OCI-LY1 (cell line): Measurements from ENCODE around the gene TREML4.

Experiments
- H2AFZ ChIP-seq: fragments of 200-600 bp; sonication (generic), shearing (Covaris generic); 2 replicates; pipeline ENCODE4 v1.6.0; 2014; ENCODE audit warnings: antibody characterized with exemption, mild to moderate bottlenecking, low read length
- H3F3A ChIP-seq: fragments of 200-600 bp; sonication (generic), shearing (Covaris generic); 2 replicates; pipeline ENCODE4 v1.6.0; 2014; ENCODE audit warnings: mild to moderate bottlenecking, antibody characterized with exemption, low read length, moderate library complexity; ENCODE audit not compliant: insufficient read depth
- H3K27ac ChIP-seq: fragments of 200-600 bp; sonication (generic); 2 replicates; pipeline ENCODE4 v1.5.1; 2014; ENCODE audit warnings: low read length, mixed run types, mild to moderate bottlenecking, low read depth; ENCODE audit not compliant: poor library complexity, severe bottlenecking
- H3K27me3 ChIP-seq: fragments of 200-600 bp; sonication (generic); 2 replicates; pipeline ENCODE4 v1.6.0; 2014; ENCODE audit warnings: antibody characterized with exemption, mild to moderate bottlenecking, low read length, moderate library complexity; ENCODE audit not compliant: insufficient read depth
- H3K36me3 ChIP-seq: fragments of 200-600 bp; sonication (generic); 2 replicates; pipeline ENCODE4 v1.6.1; 2014; ENCODE audit warnings: mild to moderate bottlenecking, antibody characterized with exemption, low read length, moderate library complexity, mixed read lengths; ENCODE audit not compliant: insufficient read depth
- H3K4me1 ChIP-seq: fragments of 200-600 bp; sonication (generic); 2 replicates; pipeline ENCODE4 v1.5.1; 2014; ENCODE audit warnings: mild to moderate bottlenecking, low read length, moderate library complexity; ENCODE audit not compliant: insufficient read depth, severe bottlenecking
- H3K4me2 ChIP-seq: fragments of 200-600 bp; sonication (generic), shearing (Covaris generic); 2 replicates; pipeline ENCODE4 v1.6.1; 2014; ENCODE audit warnings: low read length
- H3K4me3 ChIP-seq: fragments of 200-600 bp; sonication (generic); 2 replicates; pipeline ENCODE4 v1.5.1; 2014; ENCODE audit warnings: low read length, low read depth, mild to moderate bottlenecking, mixed read lengths; ENCODE audit not compliant: poor library complexity, severe bottlenecking
- H3K79me2 ChIP-seq: fragments of 200-600 bp; shearing (Covaris generic); 2 replicates; pipeline ENCODE4 v1.6.1; 2016; ENCODE audit warnings: mixed run types, low read length, mixed read lengths; ENCODE audit not compliant: insufficient read depth
- H3K9ac ChIP-seq: fragments of 200-600 bp; sonication (generic), shearing (Covaris generic); 2 replicates; pipeline ENCODE4 v1.6.1; 2014; ENCODE audit warnings: mild to moderate bottlenecking, low read length, mixed read lengths
- H3K9me2 ChIP-seq: fragments of 200-600 bp; sonication (generic), shearing (Covaris generic); 2 replicates; pipeline ENCODE4 v1.6.1; 2014; ENCODE audit warnings: low read depth, mild to moderate bottlenecking, low read length, mixed read lengths
- H3K9me3 ChIP-seq: fragments of 200-600 bp; shearing (Covaris generic); 2 replicates; pipeline ENCODE4 v1.6.1; 2014; ENCODE audit warnings: low read length, mixed read lengths
- H4K20me1 ChIP-seq: fragments of 200-600 bp; sonication (generic), shearing (Covaris generic); 2 replicates; pipeline ENCODE4 v1.6.0; 2016; ENCODE audit warnings: mild to moderate bottlenecking, low read length; ENCODE audit not compliant: insufficient read depth
- CTCF ChIP-seq: fragments of 200-600 bp; sonication (generic), shearing (Covaris generic); IDR thresholded peaks from 2 replicates; pipeline ENCODE4 v1.5.1; 2017; ENCODE audit warnings: mild to moderate bottlenecking, antibody characterized with exemption, low read length, moderate library complexity, mixed read lengths
- EZH2 ChIP-seq: fragments of 200-600 bp; sonication (generic), shearing (Covaris generic); IDR thresholded peaks from 2 replicates; pipeline ENCODE4 v1.8.0; 2017; ENCODE audit warnings: borderline replicate concordance, mixed run types, mild to moderate bottlenecking, antibody characterized with exemption, low read length, moderate library complexity, mixed read lengths

The TREML4 gene

GRCh38 chr6:41209547-41210320 is 18.4 kb upstream of the TREML4 start:
- Histone ChIP-seq H3K9me3 (no peaks in the 10 kb centered on the region), H3K4me2 (no peak overlapping the region), H3K27ac (no peak overlapping the region), H3K9ac (no peak overlapping the region), H3F3A (no peaks in the 10 kb centered on the region), H3K36me3 (no peaks in the 10 kb centered on the region), H3K79me2 (no peaks in the 10 kb centered on the region), H3K27me3 (no peaks in the 10 kb centered on the region), H4K20me1 (no peaks in the 10 kb centered on the region), H3K4me1 (no peaks in the 10 kb centered on the region), H2AFZ (no peak overlapping the region), H3K4me3 (no peak overlapping the region), H3K9me2 (no peaks in the 10 kb centered on the region)
- TF ChIP-seq CTCF (no peak), EZH2 (no peak)

- Histone ChIP-seq H3K9me2 (no peaks in the 10 kb centered on the region), H3K4me3 (no peak overlapping the region), H3K4me2 (no peak overlapping the region), H3F3A (no peaks in the 10 kb centered on the region), H3K9ac (no peak overlapping the region), H4K20me1 (no peaks in the 10 kb centered on the region), H3K36me3 (no peaks in the 10 kb centered on the region), H3K9me3 (no peaks in the 10 kb centered on the region), H3K27me3 (no peaks in the 10 kb centered on the region), H2AFZ (no peak overlapping the region), H3K4me1 (no peaks in the 10 kb centered on the region), H3K79me2 (no peaks in the 10 kb centered on the region), H3K27ac (no peak overlapping the region)
- TF ChIP-seq CTCF (no peak), EZH2 (no peak)
Observed at GRCh38 chr6:41214559-41215238, 13.4 kb upstream of the TREML4 start.

GRCh38 chr6:41215777-41216176 is 12.4 kb upstream of the TREML4 start:
- no peak for TF ChIP-seq CTCF
- no peak for TF ChIP-seq EZH2
- no peaks in the 10 kb centered on the region for H3K36me3 ChIP-seq
- no peaks in the 10 kb centered on the region for H3K9me3 ChIP-seq
- H3K4me2 ChIP-seq = no peak overlapping the region
- H3K27me3 ChIP-seq = no peaks in the 10 kb centered on the region
- H2AFZ ChIP-seq = no peak overlapping the region
- no peaks in the 10 kb centered on the region for H3K79me2 ChIP-seq
- no peaks in the 10 kb centered on the region for H3K9me2 ChIP-seq
- H3K27ac ChIP-seq = no peak overlapping the region
- no peak overlapping the region for H3K9ac ChIP-seq
- no peaks in the 10 kb centered on the region for H4K20me1 ChIP-seq
- H3K4me1 ChIP-seq = no peaks in the 10 kb centered on the region
- no peak overlapping the region for H3K4me3 ChIP-seq
- no peaks in the 10 kb centered on the region for H3F3A ChIP-seq
